Cardiac fibroblast (primary cell): ENCODE data around the gene MRNIP.

ENCODE experiments used
- DNase-seq, 2 donors: peaks; one replicate each; pipeline versions ENCODE4 v3.0.0 to v3.0.0-alpha.2; 2010; ENCODE audit warnings: low read depth in 2 of 2
- H3K4me3 ChIP-seq, 2 donors: replicated peaks in 1 of 2; 1 replicate in 1 of 2; 2 replicates in 1 of 2; pipeline ENCODE4 v1.5.1; 2011; ENCODE audit warnings: low read depth in 2 of 2, low read length in 2 of 2, mild to moderate bottlenecking in 2 of 2, moderate library complexity in 1 of 2
- TF ChIP-seq, protein P1 (sequence below): IDR thresholded peaks from one replicate; pipeline ENCODE4 v1.5.1; 2011; ENCODE audit warnings: low read depth, mild to moderate bottlenecking, low read length, inconsistent platforms

The MRNIP gene

DNA sequence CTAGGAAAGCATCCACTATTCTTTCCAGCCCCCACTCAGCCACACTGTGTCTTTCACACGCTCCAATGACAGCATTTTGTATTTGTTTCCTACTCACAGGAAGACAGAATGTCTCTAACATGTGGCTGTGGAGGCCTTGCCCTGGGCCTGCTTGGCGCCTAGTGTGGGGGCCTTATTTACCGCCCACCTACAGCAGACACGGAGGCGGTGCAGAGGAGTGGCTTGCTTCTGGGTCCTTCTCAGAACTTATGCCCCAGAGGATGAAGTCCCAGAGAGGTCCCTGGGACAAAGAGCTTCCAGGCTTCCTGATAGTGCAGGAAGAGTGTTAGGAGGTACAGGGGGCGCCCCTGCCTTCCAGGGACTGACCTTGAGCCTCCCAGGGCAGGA lies 8.5 kb upstream of the MRNIP start:
- TF ChIP-seq, protein P1, sequence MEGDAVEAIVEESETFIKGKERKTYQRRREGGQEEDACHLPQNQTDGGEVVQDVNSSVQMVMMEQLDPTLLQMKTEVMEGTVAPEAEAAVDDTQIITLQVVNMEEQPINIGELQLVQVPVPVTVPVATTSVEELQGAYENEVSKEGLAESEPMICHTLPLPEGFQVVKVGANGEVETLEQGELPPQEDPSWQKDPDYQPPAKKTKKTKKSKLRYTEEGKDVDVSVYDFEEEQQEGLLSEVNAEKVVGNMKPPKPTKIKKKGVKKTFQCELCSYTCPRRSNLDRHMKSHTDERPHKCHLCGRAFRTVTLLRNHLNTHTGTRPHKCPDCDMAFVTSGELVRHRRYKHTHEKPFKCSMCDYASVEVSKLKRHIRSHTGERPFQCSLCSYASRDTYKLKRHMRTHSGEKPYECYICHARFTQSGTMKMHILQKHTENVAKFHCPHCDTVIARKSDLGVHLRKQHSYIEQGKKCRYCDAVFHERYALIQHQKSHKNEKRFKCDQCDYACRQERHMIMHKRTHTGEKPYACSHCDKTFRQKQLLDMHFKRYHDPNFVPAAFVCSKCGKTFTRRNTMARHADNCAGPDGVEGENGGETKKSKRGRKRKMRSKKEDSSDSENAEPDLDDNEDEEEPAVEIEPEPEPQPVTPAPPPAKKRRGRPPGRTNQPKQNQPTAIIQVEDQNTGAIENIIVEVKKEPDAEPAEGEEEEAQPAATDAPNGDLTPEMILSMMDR = no peak
- no peak overlapping the region for H3K4me3 ChIP-seq
- no peak for DNase-seq

DNA sequence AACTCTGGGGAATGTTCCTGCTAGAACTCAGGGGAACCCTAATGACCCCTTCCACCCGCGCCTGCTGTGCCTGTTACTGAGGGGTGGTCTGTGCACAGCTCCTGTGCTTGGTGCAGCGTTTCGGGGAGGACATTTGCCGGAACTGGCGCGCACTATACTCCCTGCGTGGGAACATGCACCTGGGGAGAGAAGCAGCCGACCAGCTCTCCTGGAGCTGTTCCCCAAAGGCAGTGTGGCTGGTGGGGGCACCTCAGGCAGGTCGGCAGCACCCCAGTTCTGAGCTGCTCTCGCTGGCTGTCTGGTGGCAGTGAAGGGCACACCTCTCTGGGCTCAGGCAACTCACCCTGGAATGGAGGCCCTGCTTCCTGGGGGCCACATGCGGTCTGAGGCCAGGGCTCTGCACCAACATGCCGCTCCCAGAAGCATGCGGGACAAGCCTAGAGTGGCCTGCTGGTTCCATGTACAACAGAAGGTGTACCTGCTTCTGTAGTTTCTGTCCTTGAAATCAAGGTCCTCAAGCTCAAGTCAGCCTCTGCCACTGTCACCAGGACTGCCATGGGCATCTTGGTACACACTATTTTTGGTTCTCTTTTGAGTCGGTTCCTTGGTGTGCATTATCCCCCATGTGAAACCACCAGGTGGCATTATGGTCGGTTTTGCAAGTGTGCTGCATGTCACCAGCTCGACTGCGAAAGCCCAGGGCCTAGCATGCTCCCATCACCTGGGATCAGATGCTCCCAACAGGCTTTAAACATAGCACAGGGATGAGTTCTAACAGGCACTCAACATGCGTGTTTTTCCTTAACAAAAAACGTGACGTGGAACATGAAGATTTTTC lies 7.8 kb upstream of the MRNIP start:
- no peak overlapping the region for H3K4me3 ChIP-seq
- TF ChIP-seq, protein P1 = no peak
- DNase-seq = no peak

DNA sequence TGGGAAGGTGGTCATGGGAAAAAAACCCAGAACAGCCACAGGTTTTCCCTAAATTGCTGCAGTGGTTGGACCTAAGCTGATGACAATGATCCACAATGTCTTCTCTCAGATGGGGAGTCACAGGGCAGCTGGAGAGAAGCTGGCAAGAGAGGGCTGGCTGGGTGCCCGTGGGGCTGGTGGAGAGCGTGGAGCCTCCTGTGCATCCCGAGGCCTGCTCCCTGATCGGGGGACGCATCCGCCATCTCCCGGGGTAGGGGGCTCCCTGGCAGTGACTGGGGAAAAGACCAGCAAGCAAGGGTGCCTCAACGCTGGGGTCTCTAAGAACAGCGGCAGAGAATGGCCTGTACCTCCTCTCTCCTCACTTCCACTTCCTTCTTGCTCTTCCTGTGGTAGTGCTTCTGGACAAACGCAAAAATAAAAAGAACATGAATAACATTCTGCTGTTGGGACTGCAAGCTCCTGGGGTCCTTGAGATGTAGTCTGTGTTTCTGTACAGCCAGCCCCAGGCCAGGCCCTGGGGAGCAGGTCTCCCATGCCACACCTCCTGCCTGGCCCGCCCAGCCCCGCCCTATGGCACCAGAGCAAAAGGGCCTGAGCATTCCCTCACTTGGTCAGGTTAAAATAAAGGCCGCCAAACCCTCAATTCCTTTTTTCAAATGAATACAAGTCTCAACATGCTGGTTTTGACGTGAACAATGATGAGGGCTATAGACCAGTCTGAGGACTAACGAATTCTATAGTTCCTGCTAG lies 7.0 kb upstream of the MRNIP start:
- TF ChIP-seq, protein P1 = no peak
- DNase-seq = no peak
- no peak overlapping the region for H3K4me3 ChIP-seq

DNA sequence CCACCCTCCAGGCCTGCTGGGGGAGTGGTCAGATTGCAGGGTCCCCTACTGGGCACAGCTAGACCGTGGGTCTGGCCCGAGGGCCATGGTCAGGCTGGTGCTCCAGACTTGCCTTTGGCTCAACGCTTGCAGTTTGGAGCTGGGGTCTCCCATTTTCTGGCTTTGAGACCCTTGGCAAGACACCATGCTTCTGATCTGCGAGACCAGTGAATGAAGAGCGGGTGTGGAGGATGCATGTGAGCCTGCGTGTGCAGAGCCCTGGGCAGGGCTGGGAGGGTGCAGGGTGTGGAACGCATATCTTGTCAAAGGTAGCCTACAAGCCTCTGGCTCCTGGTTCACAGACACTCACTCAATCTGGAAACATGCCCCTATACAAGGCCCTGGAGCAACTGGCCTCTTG lies 6.1 kb upstream of the MRNIP start:
- TF ChIP-seq, protein P1 = no peak
- DNase-seq = no peak
- H3K4me3 ChIP-seq = no peak overlapping the region

DNA sequence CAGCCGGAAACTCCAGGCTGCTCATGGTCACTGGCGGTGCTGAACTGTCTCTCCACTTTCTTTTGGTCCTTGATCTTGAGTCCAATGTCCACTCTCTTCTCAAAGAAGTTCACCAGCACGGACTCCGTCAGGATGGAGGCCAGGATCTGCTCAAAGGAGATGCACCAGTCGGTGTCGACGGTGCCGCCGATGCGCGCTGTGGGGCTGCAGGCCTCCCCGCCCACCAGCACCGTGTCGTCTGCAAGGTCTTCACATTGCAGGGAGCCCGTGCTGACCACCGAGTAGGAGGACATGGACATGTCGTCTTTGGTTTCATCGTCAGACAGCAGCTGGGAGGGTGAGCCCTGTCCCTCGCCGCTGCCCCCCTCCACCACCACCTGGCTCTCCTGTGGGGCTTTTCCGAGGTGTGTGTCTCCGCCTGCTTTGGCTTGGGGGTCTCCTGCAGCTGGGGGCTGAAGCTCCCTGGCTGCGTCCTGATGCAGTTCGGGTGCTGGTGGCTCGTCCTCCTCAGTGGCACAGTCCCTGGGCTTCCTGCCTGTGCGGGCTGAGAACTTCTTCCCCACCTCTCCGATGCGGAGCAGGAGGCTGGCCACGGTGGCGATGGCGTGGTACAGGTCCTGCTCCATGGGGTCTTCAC lies 5.0 kb upstream of the MRNIP start:
- TF ChIP-seq, protein P1 = no peak
- no peak for DNase-seq
- H3K4me3 ChIP-seq = no peak overlapping the region

DNA sequence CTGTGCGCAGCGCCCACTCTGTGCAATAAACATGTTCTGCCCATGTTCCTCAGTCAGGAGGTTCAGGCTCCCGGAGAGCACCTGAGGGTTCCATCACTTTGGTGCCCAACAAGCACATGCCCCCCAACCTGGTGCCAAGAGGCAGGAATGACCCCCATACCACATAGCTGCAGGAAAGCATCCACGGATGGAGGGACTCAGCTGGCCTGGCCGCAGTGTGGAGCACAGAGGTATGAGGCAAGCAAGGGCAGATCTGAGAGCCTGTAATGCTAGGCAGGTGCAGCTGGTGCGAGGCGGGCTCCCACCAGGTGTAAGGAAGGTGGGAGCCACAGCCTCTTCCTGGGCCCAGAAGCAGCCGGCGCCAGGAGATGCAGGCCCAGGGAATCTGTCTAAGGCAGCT lies 4.3 kb upstream of the MRNIP start:
- no peak for DNase-seq
- no peak overlapping the region for H3K4me3 ChIP-seq
- TF ChIP-seq, protein P1 = no peak
